Suprapubic skin (tissue), 4 donors: Measurements from ENCODE around the gene ELF1.

Experiments used
- EP300 ChIP-seq: sonication (generic); formaldehyde crosslinking; IDR thresholded peaks from one replicate; pipeline ENCODE4 v1.6.1; 2017; ENCODE audit warnings: antibody characterized with exemption
- POLR2A ChIP-seq, 2 donors: fragments of 450-650 bp; IDR thresholded peaks; one replicate each; pipeline ENCODE4 v1.6.1; 2017; ENCODE audit warnings: antibody characterized with exemption in 2 of 2, mild to moderate bottlenecking in 2 of 2, moderate library complexity in 2 of 2
- POLR2AphosphoS5 ChIP-seq, 3 donors: sonication (generic); formaldehyde crosslinking; IDR thresholded peaks; one replicate each; pipeline ENCODE4 v1.6.1; 2017; ENCODE audit warnings: antibody characterized with exemption in 3 of 3
- TF ChIP-seq, protein P1 (sequence below), 2 donors: fragments of 200-600 bp in 1 of 2; fragments of 450-650 bp in 1 of 2; sonication (generic) in 1 of 2; IDR thresholded peaks; one replicate each; pipeline ENCODE4 v1.5.1; 2016 to 2019; ENCODE audit warnings: antibody characterized with exemption in 2 of 2, mild to moderate bottlenecking in 1 of 2, moderate library complexity in 1 of 2

DNA sequence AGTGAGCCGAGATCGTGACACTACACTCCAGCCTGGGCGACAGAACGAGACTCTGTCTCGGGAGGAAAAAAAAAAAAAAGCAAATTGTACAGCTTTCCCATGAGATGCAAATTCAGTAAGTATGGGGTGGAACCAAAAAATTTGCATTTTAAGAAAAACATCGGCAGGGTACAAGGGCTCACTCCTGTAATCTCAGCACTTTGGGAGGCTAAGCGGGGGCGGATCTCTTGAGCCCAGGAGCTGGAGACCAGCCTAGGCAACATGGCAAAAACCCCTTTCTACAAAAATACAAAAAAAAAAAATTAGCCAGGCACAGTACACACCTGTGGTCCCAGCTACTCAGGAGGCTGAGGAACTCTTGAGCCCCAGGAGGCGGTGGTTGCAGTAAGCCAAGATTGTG is 91.2 kb downstream of the ELF1 start:
- TF ChIP-seq POLR2A (IDR thresholded peaks at IDR 0.05), result no peak
- TF ChIP-seq, protein P1, sequence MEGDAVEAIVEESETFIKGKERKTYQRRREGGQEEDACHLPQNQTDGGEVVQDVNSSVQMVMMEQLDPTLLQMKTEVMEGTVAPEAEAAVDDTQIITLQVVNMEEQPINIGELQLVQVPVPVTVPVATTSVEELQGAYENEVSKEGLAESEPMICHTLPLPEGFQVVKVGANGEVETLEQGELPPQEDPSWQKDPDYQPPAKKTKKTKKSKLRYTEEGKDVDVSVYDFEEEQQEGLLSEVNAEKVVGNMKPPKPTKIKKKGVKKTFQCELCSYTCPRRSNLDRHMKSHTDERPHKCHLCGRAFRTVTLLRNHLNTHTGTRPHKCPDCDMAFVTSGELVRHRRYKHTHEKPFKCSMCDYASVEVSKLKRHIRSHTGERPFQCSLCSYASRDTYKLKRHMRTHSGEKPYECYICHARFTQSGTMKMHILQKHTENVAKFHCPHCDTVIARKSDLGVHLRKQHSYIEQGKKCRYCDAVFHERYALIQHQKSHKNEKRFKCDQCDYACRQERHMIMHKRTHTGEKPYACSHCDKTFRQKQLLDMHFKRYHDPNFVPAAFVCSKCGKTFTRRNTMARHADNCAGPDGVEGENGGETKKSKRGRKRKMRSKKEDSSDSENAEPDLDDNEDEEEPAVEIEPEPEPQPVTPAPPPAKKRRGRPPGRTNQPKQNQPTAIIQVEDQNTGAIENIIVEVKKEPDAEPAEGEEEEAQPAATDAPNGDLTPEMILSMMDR (IDR thresholded peaks at IDR 0.05), result no peak
- no peak for TF ChIP-seq POLR2AphosphoS5 (IDR thresholded peaks at IDR 0.05)
- TF ChIP-seq EP300, result no peak
